OCI-M1 (cell line): ENCODE data around the gene C6orf89.
A peak's percentile ranks its signal among the peaks of the same experiment; 100 is the strongest.
"Not testable (repeated sequence)": the region's sequence is repeated elsewhere in the genome, so short reads cannot be mapped to it uniquely, and the experiment has no call there.

Experiments used
- DNase-seq: peaks from one replicate; lab custom pipeline; 2025; lab: John Stamatoyannopoulos, UW

C6orf89 gene

GRCh38 chr6:36888115-36888643 lies 2.4 kb downstream of the C6orf89 start:
- DNase-seq, result no peak

DNA sequence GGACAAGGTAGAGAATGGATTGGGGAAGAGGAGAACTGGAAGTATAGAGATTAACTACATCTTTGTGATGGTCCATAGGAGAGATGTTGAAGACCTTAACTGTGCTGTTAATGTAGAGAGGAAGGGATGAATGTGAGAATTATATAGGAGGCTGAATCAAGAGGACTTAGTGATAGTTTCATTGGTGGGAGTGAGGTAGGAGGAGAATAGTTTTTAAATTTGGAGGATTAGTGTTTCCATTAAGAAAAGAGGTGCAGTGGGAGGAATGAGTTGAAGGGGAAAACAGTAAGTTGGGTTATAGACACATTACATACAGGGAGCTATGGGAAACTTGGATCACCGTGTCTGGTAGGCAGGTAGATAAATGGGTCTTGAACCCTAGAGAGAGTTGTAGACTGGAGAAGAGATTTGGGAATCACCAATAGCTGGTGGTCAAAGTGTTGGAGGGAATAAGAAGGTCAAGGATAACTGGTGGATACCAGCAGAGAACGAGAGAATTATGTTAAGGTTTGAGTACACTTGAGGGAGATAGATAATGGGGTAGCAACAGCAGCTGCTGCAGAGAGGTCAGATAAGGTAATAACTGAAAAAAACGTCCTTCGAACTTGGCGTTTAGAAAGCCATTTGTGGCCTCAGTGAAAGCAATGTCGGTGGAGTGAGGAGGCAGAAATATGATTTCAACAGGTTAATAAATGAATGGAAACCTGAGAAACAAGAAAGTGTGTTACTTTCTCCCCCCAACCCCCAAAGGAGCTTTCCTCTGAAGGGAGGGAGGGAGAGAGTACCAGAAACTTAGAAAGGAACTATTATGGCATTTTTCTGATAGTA lies 3.1 kb downstream of the C6orf89 start:
- peak; percentile 74 for DNase-seq

GRCh38 chr6:36890112-36890663 lies 4.4 kb downstream of the C6orf89 start:
- DNase-seq, result no peak

DNA sequence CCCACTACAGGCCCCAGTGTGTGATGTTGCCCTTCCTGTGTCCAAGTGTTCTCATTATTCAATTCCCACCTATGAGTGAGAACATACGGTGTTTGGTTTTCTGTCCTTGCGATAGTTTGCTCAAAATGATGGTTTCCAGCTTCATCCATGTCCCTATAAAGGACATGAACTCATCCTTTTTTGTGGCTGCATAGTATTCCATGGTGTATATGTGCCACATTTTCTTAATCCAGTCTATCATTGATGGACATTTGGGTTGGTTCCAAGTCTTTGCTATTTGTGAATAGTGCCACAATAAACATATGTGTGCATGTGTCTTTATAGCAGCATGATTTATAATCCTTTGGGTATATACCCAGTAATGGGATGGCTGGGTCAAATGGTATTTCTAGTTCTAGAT lies 5.4 kb downstream of the C6orf89 start:
- DNase-seq, result not testable (repeated sequence)

DNA sequence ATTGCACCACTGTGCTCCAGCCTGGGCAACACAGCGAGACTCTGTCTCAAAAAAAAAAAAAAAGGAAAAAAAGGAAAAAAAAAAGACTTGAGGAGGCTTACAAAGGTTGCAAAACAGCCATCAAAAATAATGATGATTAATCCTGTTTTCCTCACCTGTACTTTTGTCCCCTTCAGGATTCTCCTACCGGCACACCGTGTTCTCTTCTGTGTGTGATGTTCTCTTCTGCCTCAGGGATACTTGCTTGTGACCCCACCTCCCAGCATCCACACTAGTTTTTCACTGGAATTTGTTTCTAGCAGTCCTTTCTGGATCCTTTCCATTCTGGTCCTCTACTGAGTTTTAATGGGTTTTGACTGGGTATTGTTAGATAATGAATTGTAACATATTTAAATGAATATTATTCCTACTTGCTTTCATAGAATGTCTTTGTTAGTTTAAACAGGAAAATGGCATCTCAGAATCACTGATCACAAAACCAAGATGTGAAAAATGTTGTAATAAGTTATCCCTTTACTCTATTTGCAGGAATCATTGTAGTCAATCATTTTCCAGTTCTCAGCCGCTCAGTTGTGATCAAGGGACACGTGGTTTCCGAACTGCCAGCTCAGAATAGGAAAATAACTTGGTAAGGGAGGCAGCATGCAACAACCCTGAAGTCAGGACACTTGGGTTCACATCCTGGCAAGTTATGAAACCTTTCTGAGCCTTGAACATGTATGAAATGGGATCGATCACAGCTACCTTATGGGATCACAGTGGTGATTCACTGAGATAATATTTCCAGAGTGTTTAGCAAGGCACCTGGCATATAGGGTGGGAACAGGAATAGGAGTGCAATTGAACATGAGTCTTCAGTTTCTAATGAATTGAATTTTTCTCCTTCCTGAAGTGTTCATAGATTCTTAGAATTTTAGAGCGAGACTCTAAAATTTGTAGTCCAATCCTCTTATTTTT lies 8.5 kb downstream of the C6orf89 start:
- no peak for DNase-seq

DNA sequence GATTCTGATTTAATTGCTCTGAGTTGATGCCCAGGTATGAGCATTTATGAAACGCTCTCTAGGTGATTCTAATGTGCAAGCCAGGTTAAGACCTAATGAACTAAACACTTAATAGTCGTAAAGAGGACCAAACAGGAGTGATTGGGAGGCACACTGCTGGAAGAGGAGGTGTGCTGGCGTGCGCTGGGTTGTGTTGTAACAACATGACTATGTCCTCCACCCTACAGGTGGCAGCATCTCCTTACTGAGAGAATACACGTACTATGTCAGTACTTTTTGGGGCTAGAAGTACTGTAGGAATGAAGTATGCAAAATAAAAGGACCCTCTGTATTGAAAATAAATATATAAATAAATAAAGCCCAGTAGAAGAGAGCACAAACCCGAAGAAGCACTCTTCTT lies 11.9 kb downstream of the C6orf89 start:
- DNase-seq, result peak; percentile 24

GRCh38 chr6:36904114-36904513 lies 18.4 kb downstream of the C6orf89 start:
- no peak for DNase-seq

GRCh38 chr6:36904851-36905393 lies 19.2 kb downstream of the C6orf89 start:
- DNase-seq, result no peak

DNA sequence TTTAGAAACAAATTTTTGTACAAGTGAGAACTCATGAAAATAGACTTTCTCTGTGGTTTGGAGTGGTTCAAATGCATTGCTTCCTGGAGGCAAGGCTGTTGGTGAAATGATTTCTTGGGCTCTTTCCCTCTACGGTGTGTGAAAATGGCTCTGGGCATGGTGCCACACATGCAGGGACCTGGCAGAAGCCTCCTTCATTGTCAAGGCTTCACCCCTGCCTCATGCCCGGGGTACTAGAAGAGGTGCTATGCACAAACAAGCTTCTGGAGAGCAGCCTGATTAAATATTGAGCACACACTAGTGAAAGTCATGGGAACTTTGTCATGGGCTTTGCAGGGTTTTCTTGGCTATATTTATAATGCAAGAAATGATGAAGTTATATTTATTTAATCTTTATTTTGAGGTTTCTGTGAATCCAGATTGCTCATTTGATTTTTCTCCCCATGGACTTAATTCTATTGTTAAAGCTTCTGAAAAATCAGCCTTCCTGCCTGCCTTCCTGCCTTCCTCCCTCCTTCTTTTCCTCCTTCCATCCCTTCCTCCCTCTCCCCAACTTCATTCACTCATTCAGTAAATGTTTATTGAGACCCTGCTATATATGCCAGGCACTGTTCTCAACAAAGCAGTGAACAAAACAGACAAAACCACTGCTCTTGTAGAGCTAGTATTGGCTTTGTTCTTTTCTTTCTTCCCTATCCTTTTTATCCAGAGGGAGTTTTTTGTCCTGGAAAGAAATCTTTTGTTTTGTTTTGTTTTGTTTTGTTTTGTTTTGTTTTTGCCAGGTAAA lies 21.0 kb downstream of the C6orf89 start:
- no peak for DNase-seq

- no peak for DNase-seq
These were observed 22.0 kb downstream of the C6orf89 start for GRCh38 chr6:36907781-36908180.

- peak; percentile 29 for DNase-seq
These were observed 23.0 kb downstream of the C6orf89 start for GRCh38 chr6:36908747-36909146.

GRCh38 chr6:36912030-36912454 lies 26.3 kb downstream of the C6orf89 start:
- DNase-seq, result peak; percentile 42

- DNase-seq, result no peak
These were observed 26.8 kb downstream of the C6orf89 start for GRCh38 chr6:36912586-36912985.

- no peak for DNase-seq
These were observed 27.3 kb downstream of the C6orf89 start for GRCh38 chr6:36913082-36913481.

DNA sequence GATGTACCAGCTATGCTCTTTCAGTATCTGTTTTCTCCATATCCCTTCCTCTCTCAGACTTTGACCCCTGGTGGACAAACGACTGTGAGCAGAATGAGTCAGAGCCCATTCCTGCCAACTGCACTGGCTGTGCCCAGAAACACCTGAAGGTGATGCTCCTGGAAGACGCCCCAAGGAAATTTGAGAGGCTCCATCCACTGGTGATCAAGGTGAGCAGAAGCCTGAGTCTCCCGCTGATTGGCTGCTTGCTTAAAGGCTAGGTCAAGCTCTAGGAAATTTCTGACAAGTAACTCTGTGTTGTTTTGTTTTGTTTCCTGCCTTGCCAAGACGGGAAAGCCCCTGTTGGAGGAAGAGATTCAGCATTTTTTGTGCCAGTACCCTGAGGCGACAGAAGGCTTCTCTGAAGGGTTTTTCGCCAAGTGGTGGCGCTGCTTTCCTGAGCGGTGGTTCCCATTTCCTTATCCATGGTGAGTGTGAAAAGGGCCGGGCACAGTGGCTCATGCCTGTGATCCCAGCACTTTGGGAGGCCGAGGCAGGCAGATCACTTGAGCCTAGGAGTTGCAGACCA lies 28.6 kb downstream of the C6orf89 start:
- no peak for DNase-seq

DNA sequence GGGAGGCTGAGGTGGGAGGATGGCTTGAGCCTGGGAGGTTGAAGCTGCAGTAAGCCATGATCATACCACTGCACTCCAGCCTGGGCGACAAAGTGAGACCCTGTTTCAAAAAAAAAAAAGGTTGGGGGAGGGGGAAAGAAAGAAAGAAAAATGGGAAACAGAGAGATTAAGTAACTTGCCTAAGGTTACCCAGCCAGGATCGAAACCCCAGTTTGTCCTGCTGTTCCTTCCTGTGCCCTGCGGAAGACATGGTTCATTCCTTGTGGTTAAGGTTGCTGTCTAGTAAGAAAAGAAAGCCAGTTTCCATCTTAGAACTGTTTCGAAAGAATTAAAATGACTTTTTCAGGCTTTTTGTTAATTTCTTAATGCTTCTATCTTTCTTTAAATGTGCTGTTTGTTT lies 29.8 kb downstream of the C6orf89 start:
- DNase-seq, result no peak

DNA sequence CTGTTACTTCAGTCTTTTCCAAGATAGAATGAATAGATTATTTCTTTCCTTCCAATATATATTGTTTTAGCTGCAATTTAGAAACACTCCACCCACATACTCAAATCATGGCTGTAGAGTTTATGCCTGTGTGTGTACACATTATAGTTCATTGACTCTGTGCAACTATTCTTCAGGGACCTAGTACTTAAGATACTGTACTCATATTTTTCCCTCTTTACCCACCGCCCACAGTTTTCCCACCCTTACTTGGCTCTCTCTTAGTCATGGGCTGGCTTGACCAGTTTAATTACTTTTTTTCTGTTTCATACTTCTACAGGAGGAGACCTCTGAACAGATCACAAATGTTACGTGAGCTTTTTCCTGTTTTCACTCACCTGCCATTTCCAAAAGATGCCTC lies 30.4 kb downstream of the C6orf89 start:
- no peak for DNase-seq

DNA sequence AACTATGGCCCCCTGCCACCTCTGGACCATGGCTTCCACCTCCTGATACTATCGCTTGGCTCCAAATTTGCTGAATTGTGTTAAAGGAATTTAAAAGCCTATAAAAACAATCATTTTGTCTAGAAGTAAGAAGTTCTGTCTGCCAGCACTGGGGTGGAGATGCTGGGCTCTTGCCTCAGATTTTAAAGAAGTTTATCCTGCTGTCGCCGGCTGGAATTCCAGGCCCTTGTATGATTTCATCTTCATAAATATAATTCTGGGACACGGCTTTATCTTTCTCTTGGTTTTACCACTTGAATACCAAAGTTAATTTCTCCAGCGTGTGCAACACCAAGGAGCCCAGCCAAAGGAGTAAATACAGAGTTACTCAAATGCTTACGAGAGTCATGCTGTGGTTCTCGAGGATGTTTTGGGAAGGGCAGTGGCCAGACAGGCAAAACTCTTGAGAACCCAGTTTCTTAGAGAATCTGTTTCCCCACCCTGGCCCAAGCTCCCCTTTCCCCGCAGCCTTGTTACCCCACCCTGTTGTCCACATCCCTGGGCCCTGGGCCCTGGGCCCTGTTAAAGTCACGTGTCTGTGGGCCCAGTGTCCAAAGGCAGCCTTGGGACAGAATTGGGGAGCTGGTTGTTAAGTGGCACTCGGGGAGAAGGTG lies 31.9 kb downstream of the C6orf89 start:
- no peak for DNase-seq

- no peak for DNase-seq
These were observed 34.3 kb downstream of the C6orf89 start for GRCh38 chr6:36920049-36920448.

- no peak for DNase-seq
These were observed 34.8 kb downstream of the C6orf89 start for GRCh38 chr6:36920546-36920945.
